ENCODE measurements around the gene TMEM244.
"Not testable (repeated sequence)": the region's sequence is repeated elsewhere in the genome, so short reads cannot be mapped to it uniquely, and the experiment has no call there.

Gene TMEM244, protein sequence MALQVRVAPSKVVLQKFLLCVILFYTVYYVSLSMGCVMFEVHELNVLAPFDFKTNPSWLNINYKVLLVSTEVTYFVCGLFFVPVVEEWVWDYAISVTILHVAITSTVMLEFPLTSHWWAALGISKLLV

DNA sequence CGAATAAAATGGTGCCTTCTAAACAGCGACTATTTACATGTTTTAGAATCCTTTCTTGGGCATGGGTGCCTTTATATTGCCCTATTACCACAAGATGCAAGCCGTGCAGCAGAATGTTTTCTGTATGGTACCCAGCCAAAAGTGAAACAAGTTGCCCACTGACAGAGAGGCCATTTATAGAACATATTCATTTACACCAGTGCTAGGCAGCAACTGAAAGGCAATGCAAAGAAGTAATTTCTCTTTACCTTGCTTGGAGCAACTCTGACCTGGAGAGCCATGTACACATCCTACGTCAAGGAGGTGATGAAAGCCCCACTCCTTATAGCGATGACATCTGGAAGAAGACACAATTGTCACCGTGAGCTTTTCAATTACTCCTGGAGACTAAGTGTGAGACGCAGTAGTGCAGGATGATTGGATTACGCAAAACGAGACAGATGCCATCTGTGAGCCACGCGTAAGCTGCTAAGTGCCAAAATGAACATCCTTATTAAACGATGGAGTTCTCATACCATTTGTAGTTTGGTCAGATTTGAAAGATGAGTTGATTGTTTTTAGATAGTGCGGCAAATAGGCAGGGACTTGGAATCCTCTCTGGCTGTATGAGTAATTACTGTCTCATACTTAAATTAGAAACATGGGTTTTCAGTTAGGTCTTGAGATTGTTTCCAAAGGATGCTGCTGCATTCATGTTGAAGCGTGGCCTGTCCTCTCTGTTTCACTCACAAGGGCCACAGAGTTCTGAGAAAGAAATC is at the start of gene TMEM244:
TMEM244 (minus strand) TSS at position 408 of the 758 bp plus-strand sequence; CDS start at position 281, 127 bp downstream.
- DNase-seq = peak; percentile 47

DNA sequence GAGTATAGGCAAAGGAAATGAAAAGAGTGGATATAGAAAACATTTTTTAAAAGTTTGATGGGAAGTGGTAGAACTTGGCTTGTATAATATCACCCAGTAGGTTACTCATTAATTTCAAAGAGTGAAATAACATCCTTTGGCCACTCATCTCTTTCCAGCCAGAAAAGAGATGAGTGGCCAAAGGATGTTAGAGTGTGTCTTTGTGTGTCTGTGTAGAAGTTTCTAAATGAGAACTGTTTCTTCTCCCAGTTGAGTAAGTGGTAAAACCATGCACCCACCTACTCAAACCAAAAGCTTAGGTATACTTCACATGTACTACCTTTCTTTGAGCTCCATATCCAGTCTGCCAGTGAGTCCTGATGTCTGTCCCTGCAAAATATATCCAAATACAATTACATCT is 47.7 kb upstream of the TMEM244 start:
- DNase-seq = no peak

DNA sequence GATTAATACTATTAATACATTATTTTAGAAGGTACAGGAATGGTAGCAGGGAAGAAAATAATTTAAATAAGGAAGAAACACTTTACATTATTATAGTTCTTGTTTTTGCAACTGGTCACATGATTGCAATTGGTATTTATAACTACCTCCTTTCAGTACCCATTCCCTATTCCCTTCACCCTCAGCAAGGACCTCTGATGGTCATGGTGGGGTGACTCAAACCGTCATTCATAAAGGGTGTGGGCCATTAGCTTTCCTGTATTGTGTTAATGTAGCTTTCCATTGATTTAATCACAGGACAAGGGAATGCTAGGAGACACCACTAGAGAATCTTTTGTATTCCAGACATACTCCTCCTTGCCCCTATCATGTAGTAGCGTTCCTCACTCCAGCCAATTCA is 47.2 kb upstream of the TMEM244 start:
- DNase-seq = no peak

DNA sequence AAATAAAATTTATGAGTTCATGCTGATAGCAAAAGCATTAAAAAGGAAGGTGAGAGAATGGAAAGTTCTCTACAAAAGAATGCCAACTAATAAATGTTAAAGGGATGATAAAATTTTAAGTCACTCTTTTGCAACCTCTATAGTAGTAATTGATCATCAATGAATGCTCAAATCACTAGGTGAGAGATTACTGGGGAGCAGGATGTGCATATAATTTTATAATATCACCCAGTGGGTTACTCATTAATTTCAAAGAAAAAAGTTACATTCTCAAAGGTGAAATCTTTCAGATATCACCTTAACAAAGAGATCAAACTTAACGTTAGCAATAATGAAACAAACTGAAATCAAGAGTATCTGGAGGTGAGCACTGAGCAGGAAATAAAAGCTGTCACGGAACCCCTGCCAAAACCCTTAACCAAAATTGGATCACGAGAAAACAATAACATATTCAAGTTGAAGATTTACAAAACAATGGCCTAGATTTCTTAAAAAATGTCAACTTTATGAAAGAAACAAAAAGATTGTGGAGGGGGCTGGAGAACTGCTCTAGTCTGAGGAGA is 45.5 kb upstream of the TMEM244 start:
- no peak for DNase-seq

DNA sequence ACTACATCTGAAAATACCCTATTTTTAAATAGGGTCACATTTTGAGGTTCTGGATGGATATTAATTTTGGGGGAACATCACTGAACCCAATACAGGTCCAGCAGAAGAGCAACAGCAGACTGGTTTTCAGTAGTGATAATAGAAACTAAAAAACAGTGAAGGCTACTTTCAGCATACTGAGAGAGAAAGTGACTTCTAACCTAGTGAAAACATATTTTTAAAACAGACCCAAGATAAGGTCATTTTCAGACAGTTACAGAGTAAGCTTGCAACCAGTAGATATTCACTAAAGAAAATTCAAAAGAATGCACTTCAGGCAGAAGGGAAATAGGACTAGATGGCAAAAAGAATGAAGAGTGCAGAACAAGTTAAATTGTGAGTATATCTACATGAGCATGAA is 42.0 kb upstream of the TMEM244 start:
- no peak for DNase-seq

DNA sequence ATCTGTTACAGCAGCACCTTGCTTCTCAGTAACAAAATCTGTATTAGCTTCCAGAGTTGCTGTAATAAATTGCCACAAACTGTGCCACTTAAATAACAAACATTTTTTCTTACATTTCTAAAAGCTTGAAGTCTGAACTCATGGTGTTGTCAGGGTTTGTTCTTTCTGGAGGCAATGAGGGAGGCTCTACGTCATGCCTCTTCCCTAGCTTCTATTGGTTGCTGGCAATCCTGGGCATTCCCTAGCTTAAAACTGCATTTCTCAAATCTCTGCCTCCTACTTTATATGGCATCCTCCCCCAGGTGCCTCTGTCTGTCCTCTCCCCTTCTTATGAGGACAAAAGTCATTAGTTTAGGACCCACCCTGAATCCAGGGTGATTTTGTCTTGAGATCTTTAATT is 41.6 kb upstream of the TMEM244 start:
- DNase-seq = no peak

DNA sequence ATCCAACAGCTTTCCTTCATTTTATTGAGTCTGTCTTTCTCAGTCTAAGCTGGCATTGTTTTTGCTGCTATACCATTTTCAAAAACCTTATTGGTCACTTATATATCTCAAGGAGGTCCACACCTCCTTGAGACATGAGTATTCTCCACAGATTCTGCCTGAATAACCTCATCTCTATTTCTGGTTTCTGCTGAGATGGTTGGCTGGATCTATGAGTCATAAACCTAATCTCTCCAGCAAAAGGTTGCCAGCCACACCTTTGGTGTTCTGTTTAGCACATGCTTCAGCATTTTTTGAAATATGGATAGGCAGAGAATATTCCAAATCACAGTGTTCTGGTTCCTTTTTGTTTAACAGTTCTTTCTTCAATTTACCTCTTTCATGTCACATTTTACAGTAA is 40.8 kb upstream of the TMEM244 start:
- DNase-seq = no peak

DNA sequence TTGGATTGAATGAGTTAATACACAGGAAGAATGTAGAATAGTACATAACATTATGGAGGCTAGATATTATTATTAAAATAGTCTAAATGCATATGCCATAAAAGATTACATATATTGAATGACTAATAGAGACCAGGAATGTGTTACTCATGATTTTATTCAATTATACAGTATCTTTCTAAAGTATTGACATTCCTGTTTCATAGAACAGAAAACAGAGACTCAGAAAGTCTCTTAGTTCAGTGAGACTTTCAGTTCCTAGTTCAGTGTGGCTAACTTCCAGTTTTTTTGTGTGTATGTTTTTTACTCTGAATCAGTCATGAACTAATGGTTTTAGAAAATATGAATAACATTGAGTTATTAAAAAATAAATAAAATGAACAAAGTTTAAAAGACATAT is 34.6 kb upstream of the TMEM244 start:
- no peak for DNase-seq

DNA sequence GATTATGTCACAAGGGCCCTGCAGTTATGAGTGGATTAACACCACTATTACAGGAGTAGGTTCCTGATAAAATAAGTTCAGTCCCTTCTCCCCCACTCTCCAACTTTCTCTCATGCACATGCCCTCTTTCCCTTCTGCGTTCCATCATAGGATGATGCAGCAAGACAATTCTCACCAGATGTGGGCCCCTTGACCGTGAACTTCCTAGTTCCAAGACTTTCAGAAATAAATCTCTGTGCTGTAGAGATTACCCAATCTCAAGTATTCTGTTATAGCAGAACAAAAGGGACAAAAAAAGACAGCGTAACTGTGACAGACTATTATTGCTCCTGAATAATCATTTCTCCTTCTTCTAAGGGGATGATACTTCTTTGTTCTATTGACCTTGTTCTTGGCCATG is 33.8 kb upstream of the TMEM244 start:
- DNase-seq = no peak

DNA sequence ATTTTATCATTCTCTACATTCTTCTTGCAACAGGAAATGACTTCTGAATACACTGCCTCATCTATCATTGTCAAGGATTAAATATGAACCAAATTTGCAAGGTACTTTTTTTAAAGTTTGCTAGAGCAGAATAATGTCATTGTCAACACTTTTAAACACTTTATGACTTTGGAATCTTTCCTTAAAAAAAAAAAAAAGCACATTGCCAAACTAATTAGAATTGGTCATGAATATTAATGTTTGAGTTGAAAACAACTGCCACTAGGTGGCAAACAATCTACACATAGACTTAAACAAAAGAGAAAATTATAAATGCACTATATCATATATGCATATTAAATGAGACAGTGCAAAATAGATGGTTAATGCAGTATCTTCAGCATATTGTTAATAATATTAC is 32.5 kb upstream of the TMEM244 start:
- DNase-seq = no peak

DNA sequence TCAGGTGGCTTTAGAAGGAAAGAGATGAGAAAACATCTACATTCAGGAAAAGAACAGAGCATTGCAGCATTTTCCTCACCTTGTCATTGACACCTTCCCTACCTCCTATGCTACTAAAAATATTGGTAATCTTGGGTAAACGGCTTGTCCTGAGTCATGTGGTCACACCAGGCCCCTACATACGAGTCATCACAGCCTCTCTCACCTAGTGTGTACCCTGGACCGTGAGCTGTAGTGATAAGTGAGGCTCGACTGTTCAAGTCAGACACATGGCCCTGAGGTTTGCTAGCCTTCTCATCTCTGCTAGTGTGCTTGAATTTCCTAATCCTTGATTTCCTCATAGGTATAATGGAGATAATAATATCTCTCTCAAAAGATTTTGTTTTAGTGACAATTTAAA is 29.6 kb upstream of the TMEM244 start:
- DNase-seq = no peak

DNA sequence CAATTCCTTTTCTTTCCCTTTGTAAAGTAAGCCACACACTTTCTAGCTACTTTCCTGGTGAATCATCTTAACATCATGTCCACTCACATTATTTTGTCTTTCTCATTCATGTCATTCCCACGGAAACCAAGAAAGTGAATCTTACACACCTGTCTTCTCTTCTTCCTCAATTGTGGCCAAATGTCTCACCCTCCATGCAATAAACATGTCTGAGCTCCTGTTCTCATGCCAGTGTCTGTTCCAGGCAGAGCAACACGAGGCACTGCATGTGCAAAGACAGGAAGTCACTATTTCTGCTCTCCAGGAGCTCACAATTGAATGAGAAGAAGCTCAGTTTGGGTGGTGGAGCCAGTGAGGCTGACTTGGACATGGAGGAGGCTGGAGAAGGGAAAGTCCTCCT is 29.0 kb upstream of the TMEM244 start:
- DNase-seq = no peak

DNA sequence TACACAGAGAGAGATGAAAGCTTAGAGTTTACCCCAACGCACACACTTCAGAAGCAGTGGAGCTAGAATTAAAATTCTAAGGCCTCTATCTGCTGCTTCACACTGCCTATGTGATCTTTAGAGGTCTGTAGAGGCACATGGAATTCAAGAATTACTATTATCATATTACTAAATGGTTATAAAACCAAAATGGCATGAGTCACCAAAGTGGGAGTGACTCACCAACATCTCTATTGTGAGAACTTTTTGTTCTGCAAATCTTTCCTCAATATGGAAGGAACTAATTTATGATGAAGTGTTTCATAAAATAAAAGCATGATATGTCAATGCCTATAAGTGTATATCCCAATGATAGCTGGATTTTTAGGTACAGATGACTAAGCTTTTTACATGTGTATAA is 28.5 kb upstream of the TMEM244 start:
- no peak for DNase-seq

DNA sequence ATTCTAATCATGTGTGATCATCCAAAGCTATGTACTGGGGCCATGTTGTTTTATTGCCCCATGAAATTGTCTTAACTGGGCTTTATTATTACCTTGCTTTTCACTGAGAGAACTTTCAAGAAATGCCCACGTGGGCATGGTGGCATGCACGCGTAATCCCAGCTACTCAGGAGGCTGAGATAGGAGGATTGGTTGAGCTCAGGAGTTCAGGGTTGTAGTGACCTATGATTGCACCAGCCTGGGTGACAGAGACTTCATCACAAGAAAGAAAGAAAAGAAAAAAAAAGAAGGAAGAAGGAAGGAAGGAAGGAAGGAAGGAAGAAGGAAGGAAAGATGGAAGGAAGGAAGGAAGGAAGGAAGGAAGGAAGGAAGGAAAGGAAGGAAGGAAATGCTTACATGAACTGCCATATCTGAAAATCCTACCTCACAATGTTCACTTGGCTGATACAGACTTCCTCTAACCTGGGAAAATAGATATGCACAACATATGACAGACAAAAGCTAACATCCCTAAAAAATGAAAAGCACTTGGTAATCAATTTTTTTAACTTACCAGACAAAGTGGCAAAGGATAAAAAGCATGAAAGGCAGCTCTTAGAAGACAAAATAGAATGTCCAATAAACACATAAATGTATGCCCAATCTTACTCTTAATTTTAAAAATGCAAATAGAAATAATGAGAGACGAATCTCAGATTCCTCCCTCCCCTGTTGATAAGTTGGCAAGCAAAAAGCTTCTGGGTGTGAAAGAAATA is 25.5 kb upstream of the TMEM244 start:
- DNase-seq = no peak

DNA sequence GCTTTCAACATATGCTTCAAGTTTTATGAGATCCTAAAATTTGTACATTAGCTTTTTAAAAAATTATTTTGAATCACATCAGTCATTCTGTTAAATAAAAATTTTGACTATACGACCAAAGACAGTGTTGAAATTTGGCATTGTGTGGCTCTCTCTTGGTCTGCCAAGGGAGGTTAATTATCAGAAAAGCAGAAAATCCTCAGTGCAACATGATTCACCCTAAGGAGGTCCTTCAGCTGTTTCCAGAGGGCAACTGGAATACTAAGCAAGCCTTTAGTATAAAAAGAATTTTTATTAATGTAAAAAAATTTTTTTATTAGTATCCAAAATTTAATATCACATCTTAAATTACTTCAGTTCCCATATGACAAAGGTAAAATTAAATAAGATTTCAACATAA is 23.1 kb upstream of the TMEM244 start:
- no peak for DNase-seq

DNA sequence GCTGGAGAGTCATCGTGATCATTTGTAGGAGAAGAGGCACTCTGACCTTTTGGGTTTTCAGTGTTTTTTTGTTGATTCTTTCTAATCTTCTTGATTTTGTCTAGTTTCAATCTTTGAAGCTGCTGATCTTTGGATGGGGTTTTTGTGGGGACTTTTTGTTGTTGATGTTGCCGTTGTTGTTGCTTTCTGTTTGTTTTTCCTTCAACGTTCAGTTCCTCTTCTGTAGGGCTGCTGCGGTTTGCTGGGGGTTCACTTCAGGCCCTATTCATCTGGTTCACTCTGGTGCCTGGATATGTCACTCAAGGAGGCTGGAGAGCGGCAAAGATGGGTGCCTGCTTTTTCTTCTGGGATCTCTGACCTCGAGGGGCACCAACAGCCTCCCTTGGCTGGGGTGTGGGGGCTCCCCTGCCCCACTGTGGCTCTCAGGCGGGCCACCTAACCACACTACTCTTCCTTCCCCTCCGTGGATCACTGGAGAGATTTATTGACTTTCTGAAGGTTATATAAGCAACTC is 21.5 kb upstream of the TMEM244 start:
- no peak for DNase-seq

DNA sequence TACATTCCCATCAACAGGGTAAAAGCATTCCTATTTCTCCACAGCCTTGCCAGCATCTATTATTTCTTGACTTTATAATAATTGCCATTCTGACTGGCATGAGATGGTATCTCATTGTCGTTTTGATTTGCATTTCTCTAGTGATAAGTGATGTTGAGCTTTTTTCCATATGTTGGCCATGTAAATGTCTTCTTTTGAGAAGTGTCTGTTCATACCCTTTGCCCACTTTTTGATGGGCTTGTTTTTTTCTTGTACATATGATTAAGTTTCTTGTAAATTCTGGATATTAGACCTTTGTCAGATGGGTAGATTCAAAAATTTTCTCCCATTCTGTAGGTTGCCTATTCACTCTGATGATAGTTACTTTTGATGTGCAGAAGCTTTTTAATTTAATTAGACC is 16.8 kb upstream of the TMEM244 start:
- DNase-seq = not testable (repeated sequence)

DNA sequence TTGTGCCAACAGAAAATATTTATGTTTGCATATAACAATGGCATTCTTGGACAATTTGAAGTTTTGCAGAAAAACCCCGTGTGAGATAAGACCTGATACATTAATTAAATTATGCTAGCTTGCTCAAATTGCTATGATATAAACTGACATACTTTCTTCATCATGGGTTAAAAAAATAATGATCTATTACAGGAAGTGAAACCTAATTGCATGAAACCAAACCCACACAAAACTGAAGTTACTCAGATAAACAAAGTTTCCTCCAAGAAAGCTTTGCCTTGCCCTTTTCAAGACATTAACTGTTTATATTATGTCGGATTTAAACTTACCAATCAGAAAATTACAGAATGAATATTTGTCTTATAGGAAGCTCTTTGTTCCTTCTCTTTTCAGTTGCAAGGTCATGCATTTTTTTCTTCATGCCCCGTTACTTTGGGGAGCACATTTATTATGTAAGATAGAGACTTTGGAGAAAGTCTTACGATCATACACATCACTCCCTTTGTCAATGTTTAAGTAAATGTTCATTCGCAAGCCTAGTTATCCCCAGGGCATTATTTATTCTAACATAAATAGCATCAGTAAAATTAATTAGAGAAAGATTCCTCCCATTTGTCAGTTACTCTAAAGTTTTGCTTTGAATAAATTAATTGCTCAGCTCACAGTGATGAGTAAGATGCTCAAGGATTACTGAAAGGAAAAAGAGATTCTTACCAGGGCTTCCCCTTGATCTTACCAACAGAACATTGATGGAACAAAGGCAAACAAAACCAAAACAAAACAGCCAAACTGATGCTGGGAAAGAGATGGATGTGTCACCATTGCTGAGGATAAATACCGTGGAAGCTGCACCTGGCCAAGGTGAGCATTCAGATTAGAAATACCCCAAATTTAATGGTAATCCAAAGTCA is 14.8 kb upstream of the TMEM244 start:
- no peak for DNase-seq

DNA sequence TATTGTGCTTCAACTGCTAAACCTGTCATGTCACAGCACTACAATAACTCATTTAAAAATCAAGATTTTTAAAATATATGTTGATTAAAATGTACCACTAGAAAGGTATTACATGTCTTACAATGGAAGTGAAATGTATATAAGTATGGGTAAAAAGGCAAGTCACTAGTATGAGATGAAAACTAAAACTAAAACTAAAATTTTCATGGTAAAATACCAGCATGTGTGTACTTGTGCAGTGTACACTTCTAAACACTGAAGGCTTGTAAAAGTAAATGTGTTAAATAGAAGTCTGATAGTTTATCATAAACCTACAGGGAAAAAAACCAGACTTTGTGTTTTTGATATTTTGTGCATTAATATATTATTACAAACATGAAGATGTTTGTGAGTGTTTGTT is 13.7 kb upstream of the TMEM244 start:
- DNase-seq = no peak

DNA sequence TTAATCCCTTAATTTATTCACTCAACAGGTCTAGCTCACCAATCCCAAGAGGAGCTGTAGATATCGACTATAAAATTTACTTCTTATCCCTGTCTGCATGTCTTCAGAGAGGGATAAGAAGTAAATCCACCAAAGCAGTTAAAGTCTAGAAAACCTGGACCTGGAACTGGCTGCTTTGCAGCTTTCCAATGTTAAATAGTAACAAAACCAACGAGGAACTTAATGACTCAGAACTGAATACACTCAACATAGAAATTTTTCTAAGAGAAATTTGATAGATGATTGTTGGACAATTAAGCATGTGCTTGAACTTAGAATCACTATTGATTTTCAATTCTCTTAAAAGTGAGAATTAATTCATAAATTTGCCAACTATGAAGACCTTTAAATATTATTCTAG is 11.5 kb upstream of the TMEM244 start:
- no peak for DNase-seq

DNA sequence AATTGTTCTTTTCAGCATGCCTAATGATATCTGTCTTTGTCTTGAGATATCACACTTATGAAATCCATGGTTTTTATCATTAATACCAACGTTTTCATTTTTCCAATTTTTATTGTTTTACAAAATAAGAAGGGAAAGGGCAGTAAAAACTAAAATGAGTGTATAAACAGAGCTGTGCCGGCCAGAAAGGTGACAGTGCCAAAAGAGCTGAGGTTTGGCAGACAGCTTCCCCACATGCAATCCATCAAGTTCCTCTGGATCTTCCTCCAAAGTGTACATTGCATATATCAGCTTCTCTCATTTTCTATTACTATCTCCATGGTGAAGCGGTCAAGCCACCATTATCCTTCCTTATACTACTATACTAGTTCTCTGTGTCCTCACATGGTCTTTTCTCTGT is 10.1 kb upstream of the TMEM244 start:
- DNase-seq = no peak

DNA sequence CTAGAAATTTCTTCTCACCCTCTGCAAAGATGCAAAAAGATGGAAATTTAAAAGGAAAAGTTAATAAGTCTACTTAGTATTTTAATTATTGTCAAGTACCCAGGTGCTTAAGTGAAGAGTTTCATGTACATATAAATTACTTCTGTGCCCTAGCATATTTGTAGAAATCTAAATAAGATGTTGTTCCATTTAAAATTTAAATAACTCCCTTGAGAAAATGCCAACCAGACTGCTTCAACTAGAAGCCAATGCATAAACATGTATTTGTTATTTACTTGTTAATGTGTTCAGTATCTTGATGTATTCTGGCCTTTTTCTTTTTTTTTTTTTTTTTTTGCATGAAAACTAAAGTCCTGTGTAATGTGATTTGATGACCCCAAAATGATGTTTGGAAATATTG is 6.3 kb upstream of the TMEM244 start:
- no peak for DNase-seq

DNA sequence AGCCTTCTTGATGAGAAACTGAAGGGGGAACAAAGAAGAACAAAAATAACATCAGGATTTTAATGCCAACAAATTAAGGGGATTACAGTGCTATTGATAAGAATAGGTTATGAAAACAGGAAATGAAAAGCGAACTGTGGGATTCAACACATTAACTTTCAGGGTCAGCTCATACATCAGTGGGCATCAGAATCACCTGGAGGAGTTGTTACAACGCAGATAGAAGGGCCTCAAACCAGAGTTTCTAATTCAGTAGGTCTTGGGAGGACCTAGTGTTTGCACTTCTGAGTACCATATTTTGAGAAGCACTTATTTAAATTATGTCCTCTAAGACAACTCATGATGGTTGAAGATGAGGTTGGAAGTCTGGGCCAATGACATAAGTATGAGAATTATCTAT is 5.6 kb upstream of the TMEM244 start:
- DNase-seq = no peak

Data from NCI-H146 (cell line).